Measurements from ENCODE around the gene WDR90.

WDR90 gene

GRCh38 chr16:662095-662494 is 12.9 kb downstream of the WDR90 start:
- Histone ChIP-seq H3F3A (ENCODE audit: low read depth) (no peaks in the 10 kb centered on the region), H3K27me3 (ENCODE audit: insufficient read depth, low read length, poor library complexity, severe bottlenecking) (no peaks in the 10 kb centered on the region), H3K4me1 (ENCODE audit: insufficient read depth, low read length, poor library complexity, severe bottlenecking) (no peaks in the 10 kb centered on the region), H3K9me3 (ENCODE audit: insufficient read depth, low read depth, low read length) (no peaks in the 10 kb centered on the region), H3K79me2 (ENCODE audit: insufficient read depth, low read length) (no peaks in the 10 kb centered on the region), H3K4me3 (ENCODE audit: low read length, poor library complexity, severe bottlenecking) (no peak overlapping the region), H3K36me3 (ENCODE audit: insufficient read depth, low read length) (no peaks in the 10 kb centered on the region), H3K4me2 (ENCODE audit: low read depth, low read length, poor library complexity, severe bottlenecking) (no peak overlapping the region), H2AFZ (ENCODE audit: low read length) (no peak overlapping the region), H3K9ac (ENCODE audit: low read depth, low read length, poor library complexity, severe bottlenecking) (no peak overlapping the region), H4K20me1 (ENCODE audit: insufficient read depth, low read length, poor library complexity, severe bottlenecking) (no peaks in the 10 kb centered on the region), H3K9me2 (replicated peaks; ENCODE audit: low read depth, low read length) (no peaks in the 10 kb centered on the region)
- TF ChIP-seq CTCF (conservative IDR thresholded peaks at IDR 0.05; ENCODE audit: low read length), result no peak
- TF ChIP-seq EZH2phosphoT487 (IDR thresholded peaks at IDR 0.05; ENCODE audit: borderline replicate concordance), result no peak

DNA sequence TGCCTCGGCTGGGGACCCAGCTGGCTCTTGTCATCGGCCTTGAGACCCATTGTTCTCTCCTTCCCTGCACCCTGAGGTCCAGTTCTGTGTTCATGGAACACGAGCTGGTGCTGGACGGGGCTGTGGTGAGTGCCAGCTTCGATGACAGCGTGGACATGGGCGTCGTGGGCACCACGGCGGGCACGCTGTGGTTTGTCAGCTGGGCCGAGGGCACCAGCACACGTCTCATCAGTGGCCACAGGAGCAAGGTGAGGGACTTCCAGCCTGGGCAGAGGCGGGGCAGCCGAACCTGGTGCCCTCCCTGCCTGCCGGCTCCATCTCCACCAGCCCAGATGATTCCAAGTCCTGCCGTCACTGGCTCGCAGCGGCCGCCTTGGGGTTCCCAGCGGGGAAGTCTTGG is 13.4 kb downstream of the WDR90 start:
- TF ChIP-seq CTCF (conservative IDR thresholded peaks at IDR 0.05; ENCODE audit: low read length), result no peak

DNA sequence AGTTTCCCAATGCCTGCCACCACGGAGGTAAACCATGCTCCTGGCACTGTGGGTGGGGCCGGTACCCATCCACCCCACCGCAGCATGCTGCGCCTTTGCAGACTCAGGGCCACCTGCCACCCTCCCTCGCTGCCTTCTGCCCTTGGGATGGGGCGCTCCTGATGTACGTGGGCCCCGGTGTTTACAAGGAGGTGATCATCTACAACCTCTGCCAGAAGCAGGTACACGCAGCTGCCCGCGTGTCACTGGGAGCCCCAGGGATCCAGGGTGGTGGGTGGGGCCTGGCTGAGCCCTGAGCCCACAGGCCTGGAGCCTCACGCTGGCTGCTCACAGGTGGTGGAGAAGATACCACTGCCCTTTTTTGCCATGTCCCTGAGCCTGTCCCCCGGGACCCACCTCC is 17.4 kb downstream of the WDR90 start:
- no peak overlapping the region for H3K9ac ChIP-seq (ENCODE audit: low read depth, low read length, poor library complexity, severe bottlenecking)
- H2AFZ ChIP-seq (ENCODE audit: low read length), result no peak overlapping the region

More for the DNA sequence above, 13.4 kb downstream of the WDR90 start:
- no peak overlapping the region for H3K9ac ChIP-seq (ENCODE audit: low read depth, low read length, poor library complexity, severe bottlenecking)
- H3F3A ChIP-seq (ENCODE audit: low read depth), result no peaks in the 10 kb centered on the region
- H2AFZ ChIP-seq (ENCODE audit: low read length), result no peak overlapping the region
- no peak overlapping the region for H3K4me2 ChIP-seq (ENCODE audit: low read depth, low read length, poor library complexity, severe bottlenecking)
- H3K27me3 ChIP-seq (ENCODE audit: insufficient read depth, low read length, poor library complexity, severe bottlenecking), result no peaks in the 10 kb centered on the region
- no peaks in the 10 kb centered on the region for H4K20me1 ChIP-seq (ENCODE audit: insufficient read depth, low read length, poor library complexity, severe bottlenecking)
- no peaks in the 10 kb centered on the region for H3K79me2 ChIP-seq (ENCODE audit: insufficient read depth, low read length)
- peaks cover 4% of the 10 kb centered on the region for H3K4me1 ChIP-seq (ENCODE audit: insufficient read depth, low read length, poor library complexity, severe bottlenecking)
- no peak overlapping the region for H3K4me3 ChIP-seq (ENCODE audit: low read length, poor library complexity, severe bottlenecking)
- H3K9me2 ChIP-seq (replicated peaks; ENCODE audit: low read depth, low read length), result no peaks in the 10 kb centered on the region
- H3K36me3 ChIP-seq (ENCODE audit: insufficient read depth, low read length), result no peaks in the 10 kb centered on the region
- H3K9me3 ChIP-seq (ENCODE audit: insufficient read depth, low read depth, low read length), result no peaks in the 10 kb centered on the region

More for the DNA sequence above, 17.4 kb downstream of the WDR90 start:
- peaks cover 17% of the 10 kb centered on the region; the same call in 1 of the 2 replicates for H3K79me2 ChIP-seq (ENCODE audit: insufficient read depth, low read length)
- H3K36me3 ChIP-seq (ENCODE audit: insufficient read depth, low read length), result no peaks in the 10 kb centered on the region
- H3K27me3 ChIP-seq (ENCODE audit: insufficient read depth, low read length, poor library complexity, severe bottlenecking), result no peaks in the 10 kb centered on the region
- H3K4me2 ChIP-seq (ENCODE audit: low read depth, low read length, poor library complexity, severe bottlenecking), result no peak overlapping the region
- TF ChIP-seq EZH2phosphoT487 (IDR thresholded peaks at IDR 0.05; ENCODE audit: borderline replicate concordance) (no peak), CTCF (conservative IDR thresholded peaks at IDR 0.05; ENCODE audit: low read length) (no peak)
- H3K9me3 ChIP-seq (ENCODE audit: insufficient read depth, low read depth, low read length), result no peaks in the 10 kb centered on the region
- H3K4me3 ChIP-seq (ENCODE audit: low read length, poor library complexity, severe bottlenecking), result no peak overlapping the region
- no peaks in the 10 kb centered on the region for H3K9me2 ChIP-seq (replicated peaks; ENCODE audit: low read depth, low read length)
- H3F3A ChIP-seq (ENCODE audit: low read depth), result no peaks in the 10 kb centered on the region
- peaks cover 5% of the 10 kb centered on the region for H3K4me1 ChIP-seq (ENCODE audit: insufficient read depth, low read length, poor library complexity, severe bottlenecking)
- no peaks in the 10 kb centered on the region for H4K20me1 ChIP-seq (ENCODE audit: insufficient read depth, low read length, poor library complexity, severe bottlenecking)
